Activated effector memory CD4-positive, alpha-beta T cell treated with Interleukin-2 at 50 U/mL for 16 hours (primary cell): ENCODE measurements around the gene KCNH1.
"Not testable (repeated sequence)": the region's sequence is repeated elsewhere in the genome, so short reads cannot be mapped to it uniquely, and the experiment has no call there.

Experiments
- DNase-seq: peaks from one replicate; pipeline ENCODE4 v3.0.0-alpha.2; 2020

KCNH1 gene

GRCh38 chr1:210676539-210676938 is 457.4 kb downstream of the KCNH1 start:
- no peak for DNase-seq

- no peak for DNase-seq
These were observed 459.8 kb downstream of the KCNH1 start for GRCh38 chr1:210674151-210674550.

GRCh38 chr1:210669951-210670350 is 464.0 kb downstream of the KCNH1 start:
- no peak for DNase-seq

- no peak for DNase-seq
These were observed 470.0 kb downstream of the KCNH1 start for GRCh38 chr1:210663730-210664573.

- no peak for DNase-seq
These were observed 471.5 kb downstream of the KCNH1 start for GRCh38 chr1:210662291-210663050.

GRCh38 chr1:210661520-210661919 is 472.4 kb downstream of the KCNH1 start:
- DNase-seq = not testable (repeated sequence)

- DNase-seq = no peak
These were observed 476.1 kb downstream of the KCNH1 start for GRCh38 chr1:210657806-210658205.

- no peak for DNase-seq
These were observed 478.4 kb downstream of the KCNH1 start for GRCh38 chr1:210655511-210655910.

DNA sequence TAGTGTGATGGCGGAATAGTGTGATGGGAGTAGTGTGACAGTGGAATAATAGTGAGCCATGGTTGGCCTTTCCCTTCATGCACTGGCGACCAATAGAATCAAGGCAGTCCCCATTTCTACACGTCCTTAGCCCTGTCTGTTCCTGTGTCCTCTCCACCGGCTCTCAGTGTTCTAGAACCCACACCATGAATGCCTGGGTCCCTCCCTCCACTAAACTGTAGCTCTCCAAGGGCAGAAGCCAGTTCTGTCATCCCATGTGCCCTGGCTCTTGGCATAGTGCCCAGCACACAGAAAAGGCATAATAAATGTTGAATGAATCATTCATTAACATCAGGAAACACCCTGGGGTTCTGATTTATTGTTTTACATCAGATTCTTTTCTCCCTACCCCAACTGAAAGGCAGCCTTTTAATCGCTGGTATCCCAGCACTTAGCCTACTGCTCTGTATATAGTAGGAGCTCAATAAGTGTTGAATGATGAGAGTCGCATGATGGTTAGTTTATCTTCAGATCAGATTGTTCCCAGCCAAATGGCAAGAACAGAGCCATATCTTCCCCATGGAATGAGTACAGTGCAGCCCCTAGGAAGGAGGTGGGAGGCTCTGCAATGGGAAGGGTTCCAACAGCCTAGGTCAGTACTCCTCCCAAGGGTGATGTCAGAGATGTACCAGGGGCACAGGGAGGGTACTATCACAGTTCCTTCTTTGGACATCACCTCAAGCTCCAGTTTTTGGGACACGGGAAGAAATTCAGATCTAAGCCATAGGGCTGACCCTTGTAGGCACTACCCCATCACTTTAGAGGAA is 479.6 kb downstream of the KCNH1 start:
- DNase-seq = no peak

GRCh38 chr1:210653771-210654170 is 480.2 kb downstream of the KCNH1 start:
- no peak for DNase-seq

DNA sequence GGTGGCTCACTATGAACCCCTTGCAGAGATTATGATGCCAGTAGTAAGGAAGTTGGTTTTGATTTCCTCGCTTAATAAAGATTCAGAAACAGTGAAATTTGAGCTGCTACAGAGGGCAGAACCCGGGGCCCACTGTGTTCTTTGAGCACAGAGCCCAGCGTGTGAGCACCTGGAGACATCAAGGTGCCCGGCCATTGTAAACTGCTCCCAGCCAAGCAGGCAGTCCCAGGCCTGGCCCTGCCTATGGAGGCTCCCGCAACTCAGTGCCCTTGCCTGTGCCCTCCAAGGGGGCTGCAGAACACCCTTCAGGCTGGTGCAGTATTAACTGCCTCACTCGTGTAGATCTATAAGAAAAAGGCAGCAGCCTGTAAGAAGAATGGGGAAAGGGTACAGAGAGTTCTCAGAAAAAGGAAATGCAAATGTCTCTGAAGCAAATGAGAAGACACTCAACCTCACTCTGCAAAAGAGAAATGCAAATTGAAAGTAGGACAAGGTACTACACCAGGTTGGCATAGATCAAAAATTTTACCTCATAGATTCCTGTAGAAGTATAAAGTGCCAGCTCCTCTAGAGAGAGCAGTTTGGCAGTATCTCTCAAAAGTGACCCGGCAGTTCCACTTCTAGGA is 481.5 kb downstream of the KCNH1 start:
- no peak for DNase-seq

- no peak for DNase-seq
These were observed 483.5 kb downstream of the KCNH1 start for GRCh38 chr1:210650403-210650802.

- DNase-seq = no peak
These were observed 485.2 kb downstream of the KCNH1 start for GRCh38 chr1:210648588-210649269.

DNA sequence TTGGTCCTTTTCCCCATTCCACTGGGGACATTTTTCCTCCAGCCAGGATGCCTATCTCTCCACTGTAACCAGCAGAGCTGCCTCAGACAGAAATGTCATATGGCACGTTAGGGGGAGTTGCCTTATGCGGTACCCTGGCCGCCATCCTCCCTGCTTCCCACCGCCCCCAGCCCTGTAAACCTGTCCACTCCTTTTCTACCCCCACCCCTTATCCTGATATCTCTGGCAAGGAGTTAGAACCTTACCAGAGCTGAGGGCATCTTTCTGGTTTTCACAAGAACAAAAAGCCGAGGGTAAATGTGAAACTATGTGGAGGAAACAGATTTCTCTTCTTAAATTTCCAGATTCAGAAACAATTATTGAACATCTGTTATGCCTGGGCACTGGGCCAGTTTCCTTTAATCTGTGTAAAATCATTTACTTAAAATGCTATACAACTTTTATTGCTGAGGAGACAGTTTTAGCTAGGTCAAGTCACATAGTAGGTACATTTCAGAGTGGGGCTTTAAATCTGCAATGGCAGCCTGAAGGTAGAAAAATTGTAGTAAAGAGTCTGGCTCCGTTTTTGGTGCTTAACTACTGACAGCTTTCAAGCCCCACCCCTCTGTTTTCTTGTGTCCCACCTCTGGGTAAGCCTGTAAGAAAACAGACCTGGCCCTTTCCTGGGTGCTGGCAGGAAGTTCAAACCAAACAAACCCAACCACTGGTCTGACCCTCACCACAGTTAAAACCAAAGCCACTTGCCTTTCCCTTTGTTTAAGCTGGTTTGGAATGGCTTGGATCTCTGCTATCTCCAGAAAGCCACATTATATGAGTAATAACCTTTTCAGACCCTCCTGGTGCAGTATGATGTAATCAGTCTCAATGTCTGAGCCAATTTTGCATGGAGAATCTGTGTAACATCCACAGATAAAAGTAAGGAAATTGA is 486.3 kb downstream of the KCNH1 start:
- no peak for DNase-seq

DNA sequence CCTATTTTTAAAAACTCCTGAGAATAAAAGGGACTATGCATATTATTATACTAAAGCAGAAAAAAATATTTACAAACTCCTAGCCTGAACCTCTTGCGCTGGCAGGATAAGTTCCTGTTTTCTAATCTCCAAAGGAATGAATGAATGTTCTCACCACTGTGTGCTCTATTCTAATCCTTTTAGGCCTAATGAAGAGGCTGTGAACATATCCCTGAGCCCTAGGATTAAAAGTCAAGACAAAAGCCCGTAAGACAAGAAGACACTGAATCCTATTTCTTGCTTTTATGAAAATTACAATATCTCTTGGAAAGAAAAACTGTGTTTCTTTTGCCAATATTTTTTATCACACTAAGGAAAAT is 487.7 kb downstream of the KCNH1 start:
- no peak for DNase-seq

GRCh38 chr1:210645582-210646257 is 488.2 kb downstream of the KCNH1 start:
- DNase-seq = no peak

DNA sequence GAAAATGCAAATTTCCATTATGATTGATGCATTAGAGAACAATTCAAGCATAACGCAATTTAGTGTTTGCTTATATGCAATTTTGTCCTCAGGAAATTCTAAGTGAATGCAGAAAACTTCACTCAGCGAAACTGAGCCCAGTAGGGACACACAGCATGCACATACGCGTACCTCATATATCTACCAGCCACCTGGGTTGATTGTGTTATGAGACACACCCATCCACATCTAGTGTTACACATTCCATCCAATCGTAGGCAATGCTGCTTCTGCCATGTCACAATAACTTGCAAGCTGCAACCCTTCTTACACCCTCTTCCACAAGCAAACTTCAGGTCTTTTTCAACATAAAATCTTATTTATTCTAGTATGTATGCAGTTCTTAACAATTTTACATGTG is 492.4 kb downstream of the KCNH1 start:
- DNase-seq = no peak

DNA sequence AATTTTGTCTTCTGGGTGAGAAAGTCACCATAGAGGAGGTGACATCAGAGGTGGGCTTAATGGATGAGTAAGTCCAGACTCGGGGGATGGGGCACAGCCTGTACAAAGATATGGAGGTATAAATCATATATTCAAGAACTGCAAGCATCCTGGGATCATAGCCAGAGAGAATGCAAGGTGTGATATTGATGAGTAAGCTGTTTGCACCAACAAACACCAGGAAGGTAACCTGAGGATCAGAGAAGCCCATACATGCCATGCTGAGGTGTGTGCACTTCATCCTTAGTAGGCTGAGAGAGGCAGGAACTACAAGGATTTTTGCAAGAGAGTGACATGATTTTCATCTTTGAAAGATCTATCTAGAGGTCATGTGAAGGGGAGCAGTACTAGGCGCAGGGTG is 498.8 kb downstream of the KCNH1 start:
- DNase-seq = no peak

DNA sequence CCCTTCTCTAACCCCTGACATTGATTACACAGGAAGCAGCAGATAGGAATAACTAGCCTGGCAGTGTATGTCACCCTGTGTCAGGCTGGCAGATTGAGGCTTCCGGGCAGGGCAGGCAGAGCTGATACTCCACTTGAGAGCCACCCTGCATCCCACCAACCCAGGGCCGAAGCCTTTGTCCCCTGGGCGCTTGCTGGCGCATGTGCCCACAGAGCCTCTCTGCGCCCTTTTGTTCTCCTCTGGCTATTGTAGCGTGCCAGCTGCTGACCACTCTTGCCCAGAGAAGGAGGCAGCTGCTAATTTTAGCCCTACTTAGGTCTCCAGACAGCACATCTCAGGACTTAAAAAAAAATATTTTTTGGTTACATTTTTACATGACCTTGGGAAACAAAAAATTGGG is 500.3 kb downstream of the KCNH1 start:
- DNase-seq = no peak

- DNase-seq = no peak
These were observed 500.8 kb downstream of the KCNH1 start for GRCh38 chr1:210633140-210633539.

DNA sequence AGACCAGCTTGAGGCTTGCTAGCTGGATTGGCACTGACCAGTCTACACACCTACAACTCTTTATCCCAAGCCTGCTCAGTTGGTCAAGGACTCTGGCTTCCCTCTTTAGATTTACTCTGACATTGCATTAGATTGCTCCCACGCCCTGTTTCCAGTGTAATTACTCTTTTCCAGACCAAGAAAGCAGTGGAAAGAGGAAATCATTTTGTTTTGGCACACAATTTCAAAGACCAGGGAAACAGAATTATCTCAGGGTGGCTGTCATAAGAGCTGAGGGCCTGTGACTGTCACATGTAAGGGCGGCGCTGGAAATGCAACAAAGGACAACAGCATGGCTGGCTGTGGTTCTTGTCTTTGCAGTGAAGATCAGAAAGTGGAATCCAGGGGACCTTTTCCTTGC is 502.5 kb downstream of the KCNH1 start:
- no peak for DNase-seq
